DMS79 (cell line): ENCODE data around the gene OTUD5.
"Not testable (repeated sequence)": the region's sequence is repeated elsewhere in the genome, so short reads cannot be mapped to it uniquely, and the experiment has no call there.

ENCODE experiments used
- DNase-seq: peaks from one replicate; lab custom pipeline; 2025; lab: John Stamatoyannopoulos, UW

OTUD5 gene, protein sequence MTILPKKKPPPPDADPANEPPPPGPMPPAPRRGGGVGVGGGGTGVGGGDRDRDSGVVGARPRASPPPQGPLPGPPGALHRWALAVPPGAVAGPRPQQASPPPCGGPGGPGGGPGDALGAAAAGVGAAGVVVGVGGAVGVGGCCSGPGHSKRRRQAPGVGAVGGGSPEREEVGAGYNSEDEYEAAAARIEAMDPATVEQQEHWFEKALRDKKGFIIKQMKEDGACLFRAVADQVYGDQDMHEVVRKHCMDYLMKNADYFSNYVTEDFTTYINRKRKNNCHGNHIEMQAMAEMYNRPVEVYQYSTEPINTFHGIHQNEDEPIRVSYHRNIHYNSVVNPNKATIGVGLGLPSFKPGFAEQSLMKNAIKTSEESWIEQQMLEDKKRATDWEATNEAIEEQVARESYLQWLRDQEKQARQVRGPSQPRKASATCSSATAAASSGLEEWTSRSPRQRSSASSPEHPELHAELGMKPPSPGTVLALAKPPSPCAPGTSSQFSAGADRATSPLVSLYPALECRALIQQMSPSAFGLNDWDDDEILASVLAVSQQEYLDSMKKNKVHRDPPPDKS

DNA sequence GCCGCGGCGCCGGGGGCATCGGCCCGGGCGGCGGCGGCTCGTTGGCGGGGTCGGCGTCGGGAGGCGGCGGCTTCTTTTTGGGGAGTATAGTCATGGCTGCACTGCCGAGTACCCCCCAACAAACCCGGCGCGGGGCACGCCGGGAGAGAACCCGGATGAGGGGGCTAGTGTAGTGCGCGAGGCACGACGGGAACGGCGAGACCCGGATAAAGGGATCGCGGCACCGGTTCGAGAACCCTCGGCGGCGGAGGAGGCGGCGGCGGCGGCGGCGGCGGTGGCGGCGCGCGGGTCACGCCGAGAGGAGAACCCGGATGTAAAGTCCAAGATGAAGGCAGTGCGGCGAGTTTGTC is at the start of gene OTUD5:
Gene OTUD5, minus strand, starts transcription at position 131 of the 350 bp plus-strand sequence. Its CDS starts 37 bp downstream, at position 94.
- DNase-seq, result peak; percentile 51

DNA sequence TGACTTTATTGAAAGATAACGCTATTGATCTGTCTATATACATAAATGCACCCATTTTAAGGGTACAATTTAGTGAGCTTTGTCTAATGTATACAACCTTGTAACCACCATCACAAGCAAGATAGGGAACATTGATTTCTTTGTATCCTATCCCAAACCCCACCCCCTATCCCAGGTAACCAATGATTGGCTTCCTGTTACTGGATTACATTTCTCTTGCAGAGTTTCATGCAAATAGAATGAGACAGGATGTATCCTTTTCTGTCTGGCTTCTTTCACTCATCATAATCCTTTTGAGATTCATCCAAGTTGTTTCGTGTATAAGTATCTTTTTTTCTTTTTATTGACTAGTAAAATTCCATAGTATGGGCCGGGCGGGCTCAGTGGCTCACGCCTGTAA is 46.3 kb upstream of the OTUD5 start:
- no peak for DNase-seq

DNA sequence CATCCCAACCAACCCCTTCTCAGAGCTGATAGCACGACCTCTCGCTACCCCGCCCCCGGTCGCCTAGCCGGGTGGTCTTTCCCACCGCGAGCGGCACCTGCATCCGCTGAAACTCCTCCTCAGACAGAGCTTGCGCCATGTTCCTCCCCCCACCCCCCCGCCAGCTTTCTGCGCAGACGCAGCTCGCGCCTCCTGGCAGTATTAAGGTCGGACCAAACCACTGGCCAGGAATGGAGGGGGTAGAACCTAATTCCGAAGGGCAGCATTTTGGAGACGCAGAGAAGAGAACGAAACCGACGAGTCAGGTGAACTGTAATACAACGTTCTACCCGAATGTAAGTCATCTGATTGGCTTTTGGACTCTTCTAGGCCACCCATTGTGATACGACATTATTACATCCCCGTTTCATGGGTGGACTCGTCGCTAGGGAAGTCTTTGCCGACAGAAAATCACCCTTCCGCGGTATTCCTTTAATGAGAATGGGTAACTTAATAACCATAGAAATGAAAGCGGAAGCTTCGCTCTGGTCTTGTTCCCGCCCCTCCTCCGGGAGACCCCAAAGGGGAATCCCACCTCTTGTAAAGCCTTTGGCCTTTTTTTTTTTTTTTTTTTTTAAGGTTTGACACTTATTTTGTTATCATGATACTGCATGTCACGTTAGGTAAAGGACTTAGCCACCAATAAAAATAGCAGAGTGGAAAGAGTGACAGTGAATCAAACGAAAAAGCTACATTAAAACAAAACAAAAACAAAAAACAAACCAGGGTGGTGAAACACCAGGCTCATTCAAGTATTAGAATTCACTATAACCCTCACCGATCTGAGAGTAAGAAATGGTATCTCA is 44.9 kb upstream of the OTUD5 start, which contains the start of gene GRIPAP1:
Gene GRIPAP1, minus strand, starts transcription at position 174 of the 845 bp plus-strand sequence. Its CDS starts 35 bp downstream, at position 139.
- peak; percentile 72 for DNase-seq

DNA sequence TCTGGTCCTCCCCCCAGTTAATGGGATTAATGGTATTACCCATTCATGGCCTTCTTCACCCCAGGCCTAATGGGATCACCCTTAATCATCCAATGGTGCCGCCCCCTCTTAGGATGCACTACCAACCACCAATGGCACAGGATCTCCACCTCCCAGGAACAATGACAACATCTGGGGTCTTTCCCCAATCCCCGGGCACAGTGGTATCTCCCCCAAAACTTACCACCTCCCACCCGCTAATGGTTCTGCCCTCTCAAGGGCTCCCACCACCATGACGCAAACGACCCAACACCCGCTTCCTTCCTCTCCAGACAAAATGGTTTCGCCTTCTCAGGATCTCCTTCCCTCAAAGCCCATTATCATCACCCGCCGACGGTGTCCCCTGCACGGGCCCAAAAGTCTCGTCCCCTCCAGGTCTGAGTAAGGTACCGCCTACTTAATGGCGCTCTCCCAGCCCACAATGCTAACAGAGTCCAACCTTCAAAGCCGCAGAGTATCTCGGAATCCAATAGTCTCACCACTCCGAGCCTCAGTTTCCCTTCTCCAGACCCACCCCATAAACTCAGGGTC is 44.2 kb upstream of the OTUD5 start:
- peak; percentile 35 for DNase-seq

DNA sequence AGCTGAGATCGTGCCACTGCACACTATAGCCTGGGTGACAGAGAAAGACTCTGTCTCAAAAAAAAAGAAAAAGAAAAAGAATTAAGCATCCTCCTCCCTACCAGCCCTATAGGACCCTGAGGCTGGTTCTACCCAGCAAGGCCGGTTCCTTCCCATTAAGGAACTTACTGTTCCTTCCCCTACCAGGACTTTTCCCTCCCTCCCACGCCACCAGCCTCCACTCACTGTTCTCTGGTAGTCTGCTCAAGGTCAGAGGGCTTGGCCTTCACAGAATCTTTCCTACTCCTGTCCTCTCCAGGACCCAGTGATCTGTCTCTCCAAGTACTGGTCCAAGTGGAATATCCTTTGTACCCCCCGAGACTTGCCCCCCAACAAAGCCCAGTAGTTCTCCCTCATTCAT is 43.2 kb upstream of the OTUD5 start:
- no peak for DNase-seq

DNA sequence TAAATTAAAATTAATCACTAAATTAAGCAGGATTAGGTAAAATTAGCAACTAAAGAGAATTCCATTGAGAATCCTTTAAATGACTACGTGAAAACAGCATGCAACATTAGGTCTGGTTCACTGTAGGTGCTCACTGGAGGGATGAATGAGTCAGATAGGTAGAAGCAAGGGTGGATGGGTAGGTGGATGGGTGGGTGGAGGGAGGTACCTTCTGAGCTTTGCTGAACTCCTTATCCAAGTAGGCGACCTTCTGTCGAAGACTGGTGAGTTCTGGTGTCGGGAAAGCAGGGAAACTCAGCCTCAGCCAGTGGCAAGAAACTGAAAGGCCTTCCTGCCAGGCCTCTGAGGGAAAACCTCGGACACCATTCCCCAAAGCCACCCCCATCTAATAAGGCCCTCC is 41.6 kb upstream of the OTUD5 start:
- DNase-seq, result no peak

DNA sequence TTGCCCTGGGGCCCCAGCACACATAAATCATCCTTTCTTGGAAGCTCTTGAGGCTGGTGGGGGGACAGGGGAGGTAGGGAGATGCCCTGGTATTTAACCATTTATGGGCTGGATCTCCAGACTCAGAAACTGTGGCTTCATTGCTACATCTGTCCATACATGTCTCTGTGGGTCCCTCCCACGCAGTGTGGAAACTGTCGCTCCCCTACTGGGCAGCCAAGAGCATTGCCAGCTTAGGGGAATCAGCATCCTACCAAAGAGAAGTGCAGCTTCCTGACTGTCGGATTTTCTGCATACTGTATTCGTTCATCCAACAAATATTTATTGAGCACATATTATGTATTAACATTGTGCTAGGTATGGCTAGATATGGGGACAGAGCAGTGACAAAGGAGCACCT is 41.0 kb upstream of the OTUD5 start:
- DNase-seq, result no peak

DNA sequence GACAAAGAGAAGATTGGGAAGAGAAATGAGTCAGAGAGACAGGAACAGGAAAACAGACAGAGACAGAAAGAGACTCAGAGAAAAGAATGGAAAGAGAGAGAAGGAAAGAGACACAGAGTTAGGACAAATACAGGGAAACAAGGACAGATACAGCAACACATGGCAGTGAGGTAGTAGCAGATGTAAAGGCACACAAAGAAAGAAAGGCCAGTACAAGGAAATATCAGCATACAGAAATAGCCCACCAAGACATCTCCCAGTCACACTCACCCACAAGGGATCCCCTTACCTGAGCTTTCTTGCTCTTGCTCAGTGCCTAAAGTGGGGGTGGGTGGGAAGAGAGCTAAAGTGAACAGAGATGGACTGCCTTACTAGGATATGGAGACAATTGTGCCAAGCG is 40.5 kb upstream of the OTUD5 start:
- no peak for DNase-seq

DNA sequence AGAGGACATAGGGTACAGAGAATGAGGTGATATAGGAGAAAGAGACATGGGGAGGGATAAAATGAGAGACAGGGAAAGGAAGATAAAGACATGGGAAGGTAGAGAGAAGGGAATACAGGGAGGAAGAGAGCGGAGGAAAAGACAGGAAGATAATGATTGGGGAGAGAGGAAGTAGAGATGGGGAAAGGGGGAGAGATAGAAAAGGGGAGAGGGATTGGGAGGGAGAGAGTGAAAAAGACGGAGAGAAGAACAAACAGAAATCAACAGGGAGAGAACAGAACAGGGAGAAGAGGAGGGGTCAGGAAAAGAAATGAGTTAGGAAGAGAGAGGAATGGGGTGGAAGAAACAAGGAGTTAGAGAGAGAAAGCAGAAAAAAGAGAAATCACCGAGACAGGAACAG is 40.0 kb upstream of the OTUD5 start:
- no peak for DNase-seq

DNA sequence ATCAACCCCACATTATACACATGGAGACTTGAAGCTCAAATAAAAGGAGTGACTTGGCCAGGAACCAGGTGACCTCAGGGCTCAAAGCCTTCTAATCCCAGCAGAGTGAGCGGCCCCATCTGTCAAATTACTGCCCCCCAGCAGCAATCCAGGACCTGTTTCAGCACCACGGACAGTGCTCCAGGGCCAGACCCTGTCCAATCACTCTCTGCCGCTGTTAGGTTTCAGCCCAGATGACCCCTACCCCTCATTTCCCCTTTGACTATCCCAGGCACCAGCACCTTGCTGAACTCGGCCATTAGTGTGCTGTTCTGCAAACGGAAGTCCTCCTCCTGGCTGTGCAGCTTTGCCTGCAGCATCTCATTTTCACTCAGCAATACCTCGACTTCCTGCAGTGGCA is 39.6 kb upstream of the OTUD5 start:
- no peak for DNase-seq

DNA sequence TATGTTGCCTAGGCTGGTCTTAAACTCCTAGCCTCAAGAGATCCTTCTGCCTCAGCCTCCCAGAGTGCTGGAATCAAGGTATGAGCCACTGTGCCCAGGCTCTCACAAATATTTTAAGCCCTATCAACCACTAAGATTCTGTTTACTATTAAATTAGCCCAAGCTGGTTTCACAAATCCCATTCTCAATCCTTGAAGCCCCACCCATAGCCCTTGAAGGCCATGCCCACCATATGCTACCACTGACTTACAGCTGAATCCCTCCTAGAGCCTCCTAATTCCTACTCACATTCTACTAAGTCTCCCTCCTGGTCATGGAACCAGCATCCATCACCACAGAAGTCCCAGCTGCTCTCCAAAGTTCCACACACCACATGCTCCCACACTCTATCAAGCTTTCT is 34.9 kb upstream of the OTUD5 start:
- DNase-seq, result no peak

DNA sequence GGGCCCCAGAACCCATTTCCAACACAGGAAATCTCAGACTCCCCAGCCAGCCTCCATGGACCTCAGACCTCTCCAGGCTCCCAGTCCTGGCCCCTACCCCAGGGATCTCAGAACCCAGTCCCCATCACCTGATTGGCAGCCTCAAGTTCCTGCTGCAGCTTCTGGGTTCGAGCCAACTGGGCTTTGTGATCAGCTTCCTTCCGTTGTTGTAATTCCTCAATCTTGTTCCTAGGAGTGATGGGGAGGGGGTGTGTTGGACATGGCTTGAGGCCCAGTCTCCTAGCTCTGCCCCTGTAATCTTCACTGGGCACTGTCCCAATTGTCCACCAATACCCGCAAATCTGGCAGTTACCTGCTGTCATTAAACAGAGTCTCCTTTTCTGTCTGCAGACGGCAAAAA is 32.1 kb upstream of the OTUD5 start:
- no peak for DNase-seq

DNA sequence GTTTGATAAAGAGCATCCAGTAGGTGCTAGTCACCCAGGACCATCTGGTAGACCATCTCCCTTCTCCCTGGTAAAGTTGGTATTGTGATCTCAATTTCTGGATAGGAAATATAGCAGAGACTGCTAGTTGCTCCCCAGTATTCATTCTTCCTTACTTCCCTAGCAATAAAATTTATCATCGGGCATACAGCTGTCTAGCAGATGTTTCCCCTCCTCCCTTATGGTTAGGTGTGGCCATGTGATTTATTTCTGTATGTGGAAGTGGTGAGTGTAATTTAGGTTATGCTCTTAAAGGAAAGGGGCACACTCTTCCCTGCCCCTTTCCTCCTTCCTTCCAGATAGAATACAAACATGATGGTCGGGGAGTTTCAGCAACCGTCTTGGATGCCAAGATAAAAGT is 26.5 kb upstream of the OTUD5 start:
- DNase-seq, result no peak

DNA sequence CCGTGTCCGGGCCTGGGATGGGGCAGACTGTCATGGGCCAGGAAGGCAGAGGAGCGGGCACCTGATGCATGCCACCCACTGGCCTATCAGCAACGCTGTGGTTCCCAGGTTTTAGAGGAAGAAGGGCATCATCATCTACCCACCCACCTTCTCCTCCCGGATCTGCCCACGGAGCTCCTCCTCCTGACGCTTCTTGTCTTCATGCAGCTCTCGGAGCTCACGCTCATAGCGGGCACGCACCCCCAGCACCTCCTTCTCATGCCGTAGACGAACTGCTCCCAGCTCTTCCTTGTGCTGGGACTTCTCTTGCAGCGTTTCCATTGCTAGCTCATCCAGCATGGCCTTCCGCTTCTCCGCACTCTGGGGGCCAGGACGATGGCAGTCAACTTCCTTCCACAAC is 25.7 kb upstream of the OTUD5 start:
- DNase-seq, result no peak

DNA sequence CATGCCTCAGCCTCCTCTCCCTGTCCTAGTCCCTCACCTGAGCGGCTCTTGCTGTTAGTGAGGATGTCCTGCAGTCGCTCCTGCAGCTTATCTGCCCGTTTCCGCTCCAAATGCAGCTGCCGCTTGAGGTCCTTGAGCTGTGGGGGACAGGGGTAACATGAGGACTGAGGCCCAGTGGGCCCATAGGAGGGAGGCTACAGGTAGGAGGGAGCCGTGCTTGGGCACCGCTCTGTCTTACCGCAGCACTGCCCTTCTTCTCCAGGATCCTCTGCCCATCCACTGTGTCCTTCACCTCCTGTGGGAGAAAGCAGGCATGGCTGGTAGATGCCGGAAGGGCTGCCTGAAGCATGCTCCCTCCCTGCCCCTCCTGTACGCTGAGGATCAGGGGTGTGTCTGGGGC is 23.8 kb upstream of the OTUD5 start:
- DNase-seq, result no peak

DNA sequence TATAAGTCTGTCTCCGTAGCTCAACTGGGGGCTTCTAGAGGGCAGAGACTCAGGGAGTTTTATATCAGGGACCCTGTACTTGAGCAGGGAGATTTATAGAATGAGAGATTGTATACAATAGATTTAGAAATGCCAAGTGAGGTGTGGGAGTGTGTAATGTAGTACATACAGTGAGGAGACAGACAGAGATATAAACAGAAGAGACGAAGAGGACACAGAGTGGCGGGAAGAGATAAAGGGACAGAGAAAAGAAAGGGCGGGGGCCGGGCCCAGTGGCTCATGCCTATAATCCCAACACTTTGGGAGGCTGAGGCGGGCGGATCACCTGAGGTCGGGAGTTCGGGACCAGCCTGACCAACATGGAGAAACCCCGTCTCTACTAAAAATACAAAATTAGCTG is 22.9 kb upstream of the OTUD5 start:
- not testable (repeated sequence) for DNase-seq

DNA sequence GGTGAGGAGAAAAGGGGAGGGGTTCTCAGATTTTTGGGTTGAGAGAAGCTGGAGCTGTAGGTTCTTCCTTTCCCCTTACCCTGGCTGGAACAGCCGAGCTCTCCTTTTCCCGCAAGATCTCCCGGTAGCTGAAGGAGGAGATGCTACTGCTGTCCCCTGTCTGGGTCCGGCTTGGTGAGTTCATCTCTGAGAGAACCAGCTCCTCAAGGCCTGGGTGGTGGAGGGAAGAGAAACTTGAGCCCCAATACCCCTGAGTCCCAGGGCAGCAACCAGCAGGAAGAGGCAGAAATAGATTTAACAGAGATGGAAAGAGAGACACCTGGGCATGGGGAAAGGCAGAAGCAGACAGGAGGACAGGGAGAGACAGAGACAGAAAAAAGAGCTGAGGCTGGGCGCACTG is 20.8 kb upstream of the OTUD5 start:
- DNase-seq, result no peak

DNA sequence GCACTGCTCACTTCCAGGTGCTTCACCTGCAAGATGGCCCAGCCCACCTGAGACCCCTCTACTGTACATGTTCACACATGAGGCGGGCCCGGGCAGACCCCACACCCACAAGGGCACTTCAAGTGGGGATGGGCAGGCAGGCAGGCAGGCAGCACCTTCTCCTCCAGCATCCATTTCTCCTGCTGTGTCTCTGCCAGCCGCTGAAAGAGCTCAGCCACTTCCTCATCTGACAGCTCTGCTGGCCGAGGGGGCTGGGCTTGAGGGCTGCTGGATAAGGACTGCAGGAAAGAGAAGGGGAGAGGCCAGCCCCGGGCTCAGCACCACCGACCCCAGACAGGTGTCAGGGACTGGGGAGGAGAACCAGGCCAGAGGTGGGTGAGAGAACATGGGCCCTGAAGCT is 18.7 kb upstream of the OTUD5 start:
- DNase-seq, result no peak

DNA sequence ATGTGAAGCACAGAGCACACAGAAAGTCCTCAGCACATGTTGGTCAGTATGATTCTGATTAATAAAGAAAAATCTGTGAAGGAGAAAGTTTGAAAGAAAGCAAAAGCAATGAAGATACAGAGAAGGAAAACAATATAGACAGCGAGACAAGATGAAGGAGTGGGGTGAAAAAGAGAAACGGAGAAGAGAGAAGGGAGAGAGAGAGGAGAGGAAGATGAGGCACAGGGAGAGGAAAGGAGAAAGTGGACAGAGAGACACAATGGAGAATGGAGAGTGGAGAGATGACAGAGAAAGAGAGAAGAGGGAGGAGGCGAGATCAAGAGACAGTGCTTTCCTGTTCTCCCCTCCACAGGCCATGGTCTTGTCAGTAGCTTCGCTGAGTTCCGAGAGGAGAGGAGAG is 18.1 kb upstream of the OTUD5 start:
- no peak for DNase-seq

DNA sequence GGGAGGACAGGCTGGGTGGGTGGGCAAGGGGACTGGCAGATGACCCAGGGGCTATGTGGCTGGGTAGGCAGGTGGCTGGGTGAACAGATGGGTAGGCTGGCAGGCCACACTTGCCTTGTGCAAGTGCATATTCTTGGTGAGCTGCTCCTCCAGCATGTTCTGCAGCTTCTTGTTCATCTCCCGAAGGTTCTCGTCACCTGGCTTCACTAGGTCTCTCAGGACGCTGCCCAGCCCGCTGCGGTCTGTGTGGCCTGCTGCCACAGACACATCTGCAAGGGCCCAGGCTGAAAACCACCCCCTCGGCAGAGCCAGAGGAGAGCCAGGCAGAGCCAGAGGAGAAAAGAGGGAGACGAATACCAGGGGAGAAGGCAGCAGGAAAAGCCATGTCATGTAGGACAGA is 17.6 kb upstream of the OTUD5 start:
- no peak for DNase-seq

DNA sequence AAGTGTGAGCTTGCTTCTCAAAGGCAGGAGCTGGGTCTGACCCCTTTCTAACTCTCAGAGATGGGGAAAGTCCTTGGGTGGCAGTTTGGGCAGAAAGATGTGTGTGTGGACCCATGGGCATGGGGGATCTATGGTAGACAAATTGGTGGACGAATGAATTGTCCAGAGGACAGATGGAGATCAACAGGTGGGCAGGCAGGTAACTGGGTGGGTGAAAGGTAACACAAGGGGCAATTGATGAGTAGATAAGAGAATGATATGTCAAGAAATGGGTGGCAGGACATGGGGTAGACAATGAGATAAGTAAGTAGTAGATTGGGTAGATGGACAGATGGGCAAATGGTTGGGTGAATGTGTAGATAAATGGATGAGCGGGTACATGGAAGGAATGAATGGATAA is 17.2 kb upstream of the OTUD5 start:
- DNase-seq, result no peak

DNA sequence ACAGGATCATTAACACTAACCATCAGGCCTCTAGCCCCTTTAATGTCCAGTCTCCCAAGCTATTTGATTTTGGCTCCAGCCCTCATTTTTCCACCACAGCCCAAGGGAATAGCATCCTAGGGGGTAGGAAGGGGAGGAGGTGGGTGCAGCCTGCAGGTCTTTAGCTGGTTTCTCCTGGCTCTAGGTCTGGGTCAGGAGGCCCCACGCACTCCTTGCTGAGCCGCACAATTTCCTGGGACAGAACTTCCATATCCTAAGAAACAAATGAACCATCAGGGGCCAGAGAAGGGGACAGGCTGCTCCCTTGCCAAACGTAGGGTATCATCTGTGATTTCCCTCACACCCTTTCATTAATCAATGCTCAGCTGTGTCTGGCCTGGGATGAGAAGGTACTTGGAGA is 16.6 kb upstream of the OTUD5 start:
- no peak for DNase-seq
